H9 (cell line): ENCODE data around the gene IGF2. TPM values are rescaled to one million over a fixed set of nuclear protein-coding genes. Genes with fewer than 3 reads are reported as not detected.

Experiments used
- DNase-seq: peaks from one replicate; pipeline ENCODE4 v3.0.0-alpha.2; 2017
- H2AFZ ChIP-seq: one replicate; pipeline ENCODE4 v1.6.1; 2013; ENCODE audit warnings: mild to moderate bottlenecking, low read length, control low read depth, moderate library complexity
- H2AK5ac ChIP-seq: 2 replicates; pipeline ENCODE4 v1.6.1; 2013; ENCODE audit warnings: low read length, control low read depth, mixed read lengths; ENCODE audit not compliant: insufficient read length
- H2BK120ac ChIP-seq: one replicate; pipeline ENCODE4 v1.6.1; 2013; ENCODE audit warnings: low read depth, mild to moderate bottlenecking, low read length, control low read depth, inconsistent platforms; ENCODE audit not compliant: poor library complexity, severe bottlenecking
- H2BK12ac ChIP-seq: 2 replicates; pipeline ENCODE4 v1.6.1; 2013; ENCODE audit warnings: low read length, control low read depth, mixed read lengths, low read depth; ENCODE audit not compliant: insufficient read length
- H2BK15ac ChIP-seq: 2 replicates; pipeline ENCODE4 v1.6.1; 2013; ENCODE audit warnings: low read depth, low read length, control low read depth
- H2BK20ac ChIP-seq: one replicate; pipeline ENCODE4 v1.6.1; 2013; ENCODE audit warnings: low read depth, mild to moderate bottlenecking, low read length, control low read depth, inconsistent platforms; ENCODE audit not compliant: poor library complexity, severe bottlenecking
- H2BK5ac ChIP-seq: 2 replicates; pipeline ENCODE4 v1.6.1; 2013; ENCODE audit warnings: low read length, control low read depth, mixed read lengths; ENCODE audit not compliant: insufficient read length
- H3K14ac ChIP-seq: 2 replicates; pipeline ENCODE4 v1.6.1; 2013; ENCODE audit warnings: low read length, control low read depth; ENCODE audit not compliant: insufficient read depth
- H3K18ac ChIP-seq: 2 replicates; pipeline ENCODE4 v1.6.1; 2013; ENCODE audit warnings: low read depth, mild to moderate bottlenecking, mixed read lengths, low read length, control low read depth; ENCODE audit not compliant: insufficient read length
- H3K23ac ChIP-seq: 2 replicates; pipeline ENCODE4 v1.6.1; 2013; ENCODE audit warnings: low read length, control low read depth, mixed read lengths, low read depth; ENCODE audit not compliant: insufficient read length
- H3K23me2 ChIP-seq: 2 replicates; pipeline ENCODE4 v1.6.1; 2013; ENCODE audit warnings: low read depth, mild to moderate bottlenecking, mixed read lengths, low read length, control low read depth; ENCODE audit not compliant: insufficient read length, poor library complexity, severe bottlenecking
- H3K27ac ChIP-seq: 2 replicates; pipeline ENCODE4 v1.5.1; 2013; ENCODE audit warnings: low read length, control low read depth, mixed read lengths, low read depth; ENCODE audit not compliant: insufficient read length
- H3K27me3 ChIP-seq: 2 replicates; pipeline ENCODE4 v1.6.1; 2013; ENCODE audit warnings: low read length, control low read depth, inconsistent platforms; ENCODE audit not compliant: insufficient read depth
- H3K4ac ChIP-seq: 2 replicates; pipeline ENCODE4 v1.6.1; 2013; ENCODE audit warnings: low read depth, mild to moderate bottlenecking, control low read depth, inconsistent platforms, low read length, moderate library complexity
- H3K4me1 ChIP-seq: 2 replicates; pipeline ENCODE4 v1.6.1; 2013; ENCODE audit warnings: low read length, control low read depth, inconsistent platforms; ENCODE audit not compliant: insufficient read depth
- H3K4me2 ChIP-seq: 2 replicates; pipeline ENCODE4 v1.6.1; 2013; ENCODE audit warnings: low read length, control low read depth, mixed read lengths; ENCODE audit not compliant: insufficient read length, insufficient read depth
- H3K56ac ChIP-seq: 2 replicates; pipeline ENCODE4 v1.6.1; 2013; ENCODE audit warnings: low read depth, mild to moderate bottlenecking, mixed read lengths, low read length, control low read depth; ENCODE audit not compliant: insufficient read length
- H3K79me1 ChIP-seq: 2 replicates; pipeline ENCODE4 v1.6.1; 2013; ENCODE audit warnings: low read depth, mild to moderate bottlenecking, moderate library complexity, low read length, control low read depth, inconsistent platforms; ENCODE audit not compliant: insufficient read depth, poor library complexity, severe bottlenecking
- H3K79me2 ChIP-seq: 2 replicates; pipeline ENCODE4 v1.6.1; 2013; ENCODE audit warnings: low read length, control low read depth, inconsistent platforms; ENCODE audit not compliant: insufficient read depth
- H3K9ac ChIP-seq: 2 replicates; pipeline ENCODE4 v1.6.1; 2013; ENCODE audit warnings: low read length, control low read depth, mixed read lengths; ENCODE audit not compliant: insufficient read length; ENCODE audit errors: extremely low read depth
- H3K9me3 ChIP-seq: one replicate; pipeline ENCODE4 v1.6.1; 2013; ENCODE audit warnings: low read depth, low read length, inconsistent platforms; ENCODE audit not compliant: control insufficient read depth
- H3T11ph ChIP-seq: one replicate; pipeline ENCODE4 v1.6.1; 2013; ENCODE audit warnings: mild to moderate bottlenecking, low read length, control low read depth, inconsistent platforms
- H4K20me1 ChIP-seq: one replicate; pipeline ENCODE4 v1.6.1; 2013; ENCODE audit not compliant: control insufficient read depth, insufficient read length, insufficient read depth
- H4K5ac ChIP-seq: 2 replicates; pipeline ENCODE4 v1.6.1; 2013; ENCODE audit warnings: low read depth, mild to moderate bottlenecking, mixed read lengths, low read length, control low read depth; ENCODE audit not compliant: insufficient read length
- H4K8ac ChIP-seq: replicated peaks from 2 replicates; pipeline ENCODE4 v1.6.1; 2013; ENCODE audit warnings: low read length, control low read depth, mixed read lengths, low read depth; ENCODE audit not compliant: insufficient read length
- H4K91ac ChIP-seq: 2 replicates; pipeline ENCODE4 v1.6.1; 2013; ENCODE audit warnings: low read depth, mild to moderate bottlenecking, moderate library complexity, mixed read lengths, low read length, control low read depth; ENCODE audit not compliant: insufficient read length
- H3K27ac Mint-ChIP-seq, 3 experiments: 2 replicates in 2 of 3; 3 replicates in 1 of 3; pipeline ENCODE4 v1.8.0; 2020 to 2021; ENCODE audit warnings: mixed read lengths in 3 of 3, mild to moderate bottlenecking in 1 of 3, moderate library complexity in 1 of 3
- H3K27me3 Mint-ChIP-seq: 2 replicates; pipeline ENCODE4 v1.8.0; 2021; ENCODE audit warnings: low read depth, mild to moderate bottlenecking, moderate library complexity, mixed read lengths
- H3K36me3 Mint-ChIP-seq, 3 experiments: 2 replicates in 2 of 3; 3 replicates in 1 of 3; pipeline ENCODE4 v1.8.0; 2020 to 2021; ENCODE audit warnings: low read depth in 3 of 3, mixed read lengths in 3 of 3; ENCODE audit not compliant: insufficient read depth in 1 of 3
- H3K4me1 Mint-ChIP-seq, 2 experiments: 2 replicates each; pipeline ENCODE4 v1.8.0; 2020; ENCODE audit warnings: mixed read lengths in 2 of 2
- H3K4me3 Mint-ChIP-seq, 2 experiments: 2 replicates in 1 of 2; 3 replicates in 1 of 2; pipeline ENCODE4 v1.8.0; 2020 to 2021; ENCODE audit warnings: mild to moderate bottlenecking in 2 of 2, mixed read lengths in 2 of 2, moderate library complexity in 1 of 2
- H3K9me3 Mint-ChIP-seq, 2 experiments: 2 replicates in 1 of 2; 3 replicates in 1 of 2; pipeline ENCODE4 v1.8.0; 2020; ENCODE audit warnings: mild to moderate bottlenecking in 2 of 2, mixed read lengths in 2 of 2, moderate library complexity in 1 of 2
- WGBS: extraction: QIAGEN DNeasy Blood & Tissue Kit; methylation state at CpG from one replicate; pipeline ENCODE4 v1.1.7; 2013; ENCODE audit warnings: missing lambda C conversion rate, low lambda C conversion rate, mixed read lengths; ENCODE audit not compliant: insufficient read length; ENCODE audit errors: extremely low coverage; 5-methylcytosine and 5-hydroxymethylcytosine counted together
- total RNA-seq: library from RNA; stranded (reverse); gene quantifications from 2 replicates; pipeline ENCODE4 v1.2.1, GENCODE V29; 2021
- TF ChIP-seq, protein P1 (sequence below): fragments of 200-600 bp; sonication (generic); conservative IDR thresholded peaks from 3 replicates; pipeline ENCODE4 v1.8.0; 2021; ENCODE audit warnings: antibody characterized with exemption, mild to moderate bottlenecking

IGF2 gene
- total RNA-seq, 1 experiment from 2014 or later = 2.8 TPM

GRCh38 chr11:2102883-2103213 lies 36.3 kb downstream of the IGF2 start:
- H2AFZ ChIP-seq = no peak overlapping the region
- Mint-ChIP-seq H3K27me3 (peaks cover 34% of the 10 kb centered on the region), H3K4me1 (peaks cover 10 to 14% of the 10 kb centered on the region in 2 experiments), H3K9me3 (peaks cover 0 to 2% of the 10 kb centered on the region in 2 experiments; a peak in 2 of 5 replicates), H3K27ac (no peak overlapping the region), H3K4me3 (no peak overlapping the region), H3K36me3 (no peaks in the 10 kb centered on the region)
- no peak overlapping the region for H3K27ac ChIP-seq
- TF ChIP-seq, protein P1, sequence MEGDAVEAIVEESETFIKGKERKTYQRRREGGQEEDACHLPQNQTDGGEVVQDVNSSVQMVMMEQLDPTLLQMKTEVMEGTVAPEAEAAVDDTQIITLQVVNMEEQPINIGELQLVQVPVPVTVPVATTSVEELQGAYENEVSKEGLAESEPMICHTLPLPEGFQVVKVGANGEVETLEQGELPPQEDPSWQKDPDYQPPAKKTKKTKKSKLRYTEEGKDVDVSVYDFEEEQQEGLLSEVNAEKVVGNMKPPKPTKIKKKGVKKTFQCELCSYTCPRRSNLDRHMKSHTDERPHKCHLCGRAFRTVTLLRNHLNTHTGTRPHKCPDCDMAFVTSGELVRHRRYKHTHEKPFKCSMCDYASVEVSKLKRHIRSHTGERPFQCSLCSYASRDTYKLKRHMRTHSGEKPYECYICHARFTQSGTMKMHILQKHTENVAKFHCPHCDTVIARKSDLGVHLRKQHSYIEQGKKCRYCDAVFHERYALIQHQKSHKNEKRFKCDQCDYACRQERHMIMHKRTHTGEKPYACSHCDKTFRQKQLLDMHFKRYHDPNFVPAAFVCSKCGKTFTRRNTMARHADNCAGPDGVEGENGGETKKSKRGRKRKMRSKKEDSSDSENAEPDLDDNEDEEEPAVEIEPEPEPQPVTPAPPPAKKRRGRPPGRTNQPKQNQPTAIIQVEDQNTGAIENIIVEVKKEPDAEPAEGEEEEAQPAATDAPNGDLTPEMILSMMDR = no peak
- H3K4me2 ChIP-seq = no peak overlapping the region
- no peak overlapping the region for H2BK12ac ChIP-seq
- no peaks in the 10 kb centered on the region for H3K79me2 ChIP-seq
- H3K4ac ChIP-seq = no peak overlapping the region
- no peaks in the 10 kb centered on the region for H3K27me3 ChIP-seq
- no peak overlapping the region for H2BK15ac ChIP-seq
- no peak overlapping the region for H2BK20ac ChIP-seq
- H2BK5ac ChIP-seq = no peak overlapping the region
- H2AK5ac ChIP-seq = no peak overlapping the region
- no peaks in the 10 kb centered on the region for H3K23me2 ChIP-seq
- H3K18ac ChIP-seq = no peak overlapping the region
- no peaks in the 10 kb centered on the region for H3K79me1 ChIP-seq
- no CpG with 5 or more reads among the region's 2 CpGs for WGBS
- no peaks in the 10 kb centered on the region for H4K20me1 ChIP-seq
- no peak overlapping the region for H4K91ac ChIP-seq
- no peak overlapping the region for H3K9ac ChIP-seq
- H3T11ph ChIP-seq = no peak overlapping the region
- H4K5ac ChIP-seq = no peak overlapping the region
- no peak overlapping the region for H3K14ac ChIP-seq
- H2BK120ac ChIP-seq = no peak overlapping the region
- DNase-seq = no peak
- no peak overlapping the region for H4K8ac ChIP-seq
- H3K9me3 ChIP-seq = no peaks in the 10 kb centered on the region
- no peak overlapping the region for H3K23ac ChIP-seq
- no peak overlapping the region for H3K56ac ChIP-seq
- no peaks in the 10 kb centered on the region for H3K4me1 ChIP-seq
